ENCODE data around the gene GLUD1.
"Not testable (repeated sequence)": the region's sequence is repeated elsewhere in the genome, so short reads cannot be mapped to it uniquely, and the experiment has no call there.

GLUD1 gene

GRCh38 chr10:87080621-87081020 lies 14.0 kb downstream of the GLUD1 start:
- ATAC-seq (ENCODE audit: low read depth); H3K27me3 Mint-ChIP-seq; H3K4me3 Mint-ChIP-seq; H3K27ac Mint-ChIP-seq; DNase-seq (ENCODE audit: low spot score in 2 of 2); H3K9me3 Mint-ChIP-seq: not testable (repeated sequence)
- peaks cover 10% of the 10 kb centered on the region for H3K36me3 Mint-ChIP-seq
- peaks cover 19% of the 10 kb centered on the region for H3K4me1 Mint-ChIP-seq

- H3K27ac Mint-ChIP-seq: no peak overlapping the region
- peaks cover 8% of the 10 kb centered on the region for H3K36me3 Mint-ChIP-seq
- DNase-seq (ENCODE audit: low spot score in 2 of 2) (no peak), ATAC-seq (ENCODE audit: low read depth) (no peak)
- H3K9me3 Mint-ChIP-seq: no peaks in the 10 kb centered on the region
- no peak overlapping the region for H3K4me3 Mint-ChIP-seq
- H3K4me1 Mint-ChIP-seq: peaks cover 16% of the 10 kb centered on the region
- H3K27me3 Mint-ChIP-seq: no peaks in the 10 kb centered on the region
Measured at GRCh38 chr10:87079106-87079836, 15.4 kb downstream of the GLUD1 start.

- H3K27me3 Mint-ChIP-seq; H3K27ac Mint-ChIP-seq; ATAC-seq (ENCODE audit: low read depth); H3K4me3 Mint-ChIP-seq; H3K9me3 Mint-ChIP-seq; DNase-seq (ENCODE audit: low spot score in 2 of 2); H3K4me1 Mint-ChIP-seq: not testable (repeated sequence)
- H3K36me3 Mint-ChIP-seq: peaks cover 11% of the 10 kb centered on the region
Measured at GRCh38 chr10:87076421-87076820, 18.2 kb downstream of the GLUD1 start.

- H3K36me3 Mint-ChIP-seq: peaks cover 13% of the 10 kb centered on the region
- DNase-seq (ENCODE audit: low spot score in 2 of 2) (no peak), ATAC-seq (ENCODE audit: low read depth) (no peak)
- H3K27me3 Mint-ChIP-seq: no peaks in the 10 kb centered on the region
- no peaks in the 10 kb centered on the region for H3K9me3 Mint-ChIP-seq
- no peaks in the 10 kb centered on the region for H3K4me1 Mint-ChIP-seq
- no peak overlapping the region for H3K27ac Mint-ChIP-seq
- no peak overlapping the region for H3K4me3 Mint-ChIP-seq
Measured at GRCh38 chr10:87072449-87072848, 22.2 kb downstream of the GLUD1 start.

GRCh38 chr10:87068281-87068680 lies 26.4 kb downstream of the GLUD1 start:
- no peak for ATAC-seq (ENCODE audit: low read depth)
- H3K9me3 Mint-ChIP-seq: no peaks in the 10 kb centered on the region
- no peaks in the 10 kb centered on the region for H3K4me1 Mint-ChIP-seq
- no peak overlapping the region for H3K27ac Mint-ChIP-seq
- DNase-seq (ENCODE audit: low spot score in 2 of 2): no peak
- no peak overlapping the region for H3K4me3 Mint-ChIP-seq
- peaks cover 40% of the 10 kb centered on the region for H3K36me3 Mint-ChIP-seq
- H3K27me3 Mint-ChIP-seq: no peaks in the 10 kb centered on the region

- DNase-seq (ENCODE audit: low spot score in 2 of 2) (no peak), ATAC-seq (ENCODE audit: low read depth) (no peak)
- Mint-ChIP-seq H3K9me3 (no peaks in the 10 kb centered on the region), H3K4me1 (no peaks in the 10 kb centered on the region), H3K4me3 (no peak overlapping the region), H3K27ac (no peak overlapping the region), H3K36me3 (peaks cover 39% of the 10 kb centered on the region), H3K27me3 (no peaks in the 10 kb centered on the region)
Measured at GRCh38 chr10:87066865-87067264, 27.8 kb downstream of the GLUD1 start.

GRCh38 chr10:87066178-87066577 lies 28.5 kb downstream of the GLUD1 start:
- Mint-ChIP-seq H3K4me1 (no peaks in the 10 kb centered on the region), H3K9me3 (no peaks in the 10 kb centered on the region), H3K27ac (no peak overlapping the region), H3K4me3 (no peak overlapping the region), H3K36me3 (peaks cover 33% of the 10 kb centered on the region), H3K27me3 (no peaks in the 10 kb centered on the region)
- ATAC-seq (ENCODE audit: low read depth) (no peak), DNase-seq (ENCODE audit: low spot score in 2 of 2) (no peak)

- H3K36me3 Mint-ChIP-seq: peaks cover 41% of the 10 kb centered on the region
- DNase-seq (ENCODE audit: low spot score in 2 of 2) (no peak), ATAC-seq (ENCODE audit: low read depth) (no peak)
- no peaks in the 10 kb centered on the region for H3K9me3 Mint-ChIP-seq
- no peak overlapping the region for H3K4me3 Mint-ChIP-seq
- H3K4me1 Mint-ChIP-seq: no peaks in the 10 kb centered on the region
- H3K27ac Mint-ChIP-seq: no peak overlapping the region
- H3K27me3 Mint-ChIP-seq: no peaks in the 10 kb centered on the region
Measured at GRCh38 chr10:87064651-87065050, 30.0 kb downstream of the GLUD1 start.

GRCh38 chr10:87060280-87060928 lies 34.2 kb downstream of the GLUD1 start:
- DNase-seq (ENCODE audit: low spot score in 2 of 2) (no peak), ATAC-seq (ENCODE audit: low read depth) (no peak)
- Mint-ChIP-seq H3K4me3 (no peak overlapping the region), H3K27ac (no peak overlapping the region), H3K4me1 (no peaks in the 10 kb centered on the region), H3K36me3 (peaks cover 31% of the 10 kb centered on the region), H3K27me3 (no peaks in the 10 kb centered on the region), H3K9me3 (no peaks in the 10 kb centered on the region)

GRCh38 chr10:87059401-87059800 lies 35.2 kb downstream of the GLUD1 start:
- ATAC-seq (ENCODE audit: low read depth) (no peak), DNase-seq (ENCODE audit: low spot score in 2 of 2) (no peak)
- Mint-ChIP-seq H3K27ac (peak overlapping the region; percentile 48), H3K4me1 (no peaks in the 10 kb centered on the region), H3K9me3 (no peaks in the 10 kb centered on the region), H3K4me3 (no peak overlapping the region), H3K36me3 (peaks cover 26% of the 10 kb centered on the region), H3K27me3 (no peaks in the 10 kb centered on the region)

GRCh38 chr10:87058171-87058570 lies 36.5 kb downstream of the GLUD1 start:
- ATAC-seq (ENCODE audit: low read depth): no peak
- no peak overlapping the region for H3K4me3 Mint-ChIP-seq
- DNase-seq (ENCODE audit: low spot score in 2 of 2): no peak
- H3K27ac Mint-ChIP-seq: no peak overlapping the region
- no peaks in the 10 kb centered on the region for H3K27me3 Mint-ChIP-seq
- H3K4me1 Mint-ChIP-seq: no peaks in the 10 kb centered on the region
- no peaks in the 10 kb centered on the region for H3K9me3 Mint-ChIP-seq
- peaks cover 20% of the 10 kb centered on the region for H3K36me3 Mint-ChIP-seq

GRCh38 chr10:87054373-87055295 lies 40.0 kb downstream of the GLUD1 start:
- H3K27me3 Mint-ChIP-seq: no peaks in the 10 kb centered on the region
- H3K4me3 Mint-ChIP-seq: no peak overlapping the region
- H3K36me3 Mint-ChIP-seq: peaks cover 18% of the 10 kb centered on the region
- H3K27ac Mint-ChIP-seq: no peak overlapping the region
- H3K4me1 Mint-ChIP-seq: no peaks in the 10 kb centered on the region
- no peak for DNase-seq (ENCODE audit: low spot score in 2 of 2)
- no peaks in the 10 kb centered on the region for H3K9me3 Mint-ChIP-seq
- ATAC-seq (ENCODE audit: low read depth): no peak

GRCh38 chr10:87053577-87054181 lies 41.0 kb downstream of the GLUD1 start:
- Mint-ChIP-seq H3K27ac (no peak overlapping the region), H3K9me3 (no peaks in the 10 kb centered on the region)
- no peak for ATAC-seq (ENCODE audit: low read depth)

GRCh38 chr10:87053111-87053510 lies 41.5 kb downstream of the GLUD1 start:
- ATAC-seq (ENCODE audit: low read depth): no peak
- Mint-ChIP-seq H3K9me3 (no peaks in the 10 kb centered on the region), H3K27me3 (no peaks in the 10 kb centered on the region), H3K27ac (no peak overlapping the region), H3K36me3 (peaks cover 17% of the 10 kb centered on the region), H3K4me1 (no peaks in the 10 kb centered on the region), H3K4me3 (no peak overlapping the region)
- no peak for DNase-seq (ENCODE audit: low spot score in 2 of 2)

More at GRCh38 chr10:87053577-87054181, 41.0 kb downstream of the GLUD1 start:
- Mint-ChIP-seq H3K36me3 (peaks cover 19% of the 10 kb centered on the region), H3K27me3 (no peaks in the 10 kb centered on the region), H3K4me1 (no peaks in the 10 kb centered on the region), H3K4me3 (no peak overlapping the region)
- no peak for DNase-seq (ENCODE audit: low spot score in 2 of 2)
